ENCODE measurements around the gene VPS72.

The VPS72 gene

DNA sequence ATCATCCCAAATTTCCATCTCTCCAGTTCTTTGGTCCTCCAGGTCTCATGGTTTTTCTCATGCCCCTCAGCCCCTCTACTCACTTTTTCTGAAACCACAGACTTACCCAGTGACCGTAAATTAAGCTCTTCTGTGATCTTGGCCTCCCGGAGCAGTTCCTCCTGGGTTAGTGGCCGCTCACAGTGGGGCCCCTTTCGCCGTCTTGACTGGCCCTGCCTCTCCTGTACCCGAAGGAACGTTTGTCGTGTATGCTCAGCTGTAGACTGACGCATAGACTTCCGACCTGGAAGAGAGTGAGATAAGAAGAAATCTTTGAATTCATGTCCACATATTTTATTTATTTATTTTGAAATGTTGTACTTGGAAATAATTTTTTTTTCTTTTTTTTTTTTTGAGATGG lies 5.8 kb downstream of the VPS72 start:
- no peak for ATAC-seq
- TF ChIP-seq SNAI2 (CRISPR knock-in tag; IDR thresholded peaks at IDR 0.05): no peak
- no peak for TF ChIP-seq ZNF565 (CRISPR knock-in tag; conservative IDR thresholded peaks at IDR 0.05; ENCODE audit: low read depth)
- TF ChIP-seq ZNF8 (CRISPR knock-in tag; IDR thresholded peaks at IDR 0.05): no peak
- TF ChIP-seq, protein P1, sequence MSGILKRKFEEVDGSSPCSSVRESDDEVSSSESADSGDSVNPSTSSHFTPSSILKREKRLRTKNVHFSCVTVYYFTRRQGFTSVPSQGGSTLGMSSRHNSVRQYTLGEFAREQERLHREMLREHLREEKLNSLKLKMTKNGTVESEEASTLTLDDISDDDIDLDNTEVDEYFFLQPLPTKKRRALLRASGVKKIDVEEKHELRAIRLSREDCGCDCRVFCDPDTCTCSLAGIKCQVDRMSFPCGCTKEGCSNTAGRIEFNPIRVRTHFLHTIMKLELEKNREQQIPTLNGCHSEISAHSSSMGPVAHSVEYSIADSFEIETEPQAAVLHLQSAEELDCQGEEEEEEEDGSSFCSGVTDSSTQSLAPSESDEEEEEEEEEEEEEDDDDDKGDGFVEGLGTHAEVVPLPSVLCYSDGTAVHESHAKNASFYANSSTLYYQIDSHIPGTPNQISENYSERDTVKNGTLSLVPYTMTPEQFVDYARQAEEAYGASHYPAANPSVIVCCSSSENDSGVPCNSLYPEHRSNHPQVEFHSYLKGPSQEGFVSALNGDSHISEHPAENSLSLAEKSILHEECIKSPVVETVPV (CRISPR knock-in tag; IDR thresholded peaks at IDR 0.05): no peak
- no peak for TF ChIP-seq ZC3H10 (CRISPR knock-in tag; IDR thresholded peaks at IDR 0.05)
- TF ChIP-seq BACH2 (CRISPR knock-in tag; IDR thresholded peaks at IDR 0.05; ENCODE audit: borderline replicate concordance): no peak
- TF ChIP-seq GLIS3 (CRISPR knock-in tag; IDR thresholded peaks at IDR 0.05): no peak
- no peak for TF ChIP-seq CREB5 (CRISPR knock-in tag; IDR thresholded peaks at IDR 0.05; ENCODE audit: low read depth)
- TF ChIP-seq ESRRG (CRISPR knock-in tag; IDR thresholded peaks at IDR 0.05): no peak
- TF ChIP-seq ZNF70 (CRISPR knock-in tag; IDR thresholded peaks at IDR 0.05): no peak
- no peak for TF ChIP-seq TOX (CRISPR knock-in tag; IDR thresholded peaks at IDR 0.05; ENCODE audit: borderline replicate concordance)
- no peak for TF ChIP-seq OSR1 (CRISPR knock-in tag; IDR thresholded peaks at IDR 0.05)
- TF ChIP-seq PPARA (CRISPR knock-in tag; IDR thresholded peaks at IDR 0.05; ENCODE audit: borderline replicate concordance): no peak
- TF ChIP-seq, protein P2, sequence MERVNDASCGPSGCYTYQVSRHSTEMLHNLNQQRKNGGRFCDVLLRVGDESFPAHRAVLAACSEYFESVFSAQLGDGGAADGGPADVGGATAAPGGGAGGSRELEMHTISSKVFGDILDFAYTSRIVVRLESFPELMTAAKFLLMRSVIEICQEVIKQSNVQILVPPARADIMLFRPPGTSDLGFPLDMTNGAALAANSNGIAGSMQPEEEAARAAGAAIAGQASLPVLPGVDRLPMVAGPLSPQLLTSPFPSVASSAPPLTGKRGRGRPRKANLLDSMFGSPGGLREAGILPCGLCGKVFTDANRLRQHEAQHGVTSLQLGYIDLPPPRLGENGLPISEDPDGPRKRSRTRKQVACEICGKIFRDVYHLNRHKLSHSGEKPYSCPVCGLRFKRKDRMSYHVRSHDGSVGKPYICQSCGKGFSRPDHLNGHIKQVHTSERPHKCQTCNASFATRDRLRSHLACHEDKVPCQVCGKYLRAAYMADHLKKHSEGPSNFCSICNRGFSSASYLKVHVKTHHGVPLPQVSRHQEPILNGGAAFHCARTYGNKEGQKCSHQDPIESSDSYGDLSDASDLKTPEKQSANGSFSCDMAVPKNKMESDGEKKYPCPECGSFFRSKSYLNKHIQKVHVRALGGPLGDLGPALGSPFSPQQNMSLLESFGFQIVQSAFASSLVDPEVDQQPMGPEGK (CRISPR knock-in tag; IDR thresholded peaks at IDR 0.05; ENCODE audit: borderline replicate concordance): no peak
- TF ChIP-seq ZFP3 (CRISPR knock-in tag; IDR thresholded peaks at IDR 0.05): no peak
- TF ChIP-seq ISL1 (CRISPR knock-in tag; IDR thresholded peaks at IDR 0.05): no peak
- TF ChIP-seq RARB (CRISPR knock-in tag; IDR thresholded peaks at IDR 0.05): no peak
- no peak for TF ChIP-seq ZFP30 (CRISPR knock-in tag; IDR thresholded peaks at IDR 0.05)

DNA sequence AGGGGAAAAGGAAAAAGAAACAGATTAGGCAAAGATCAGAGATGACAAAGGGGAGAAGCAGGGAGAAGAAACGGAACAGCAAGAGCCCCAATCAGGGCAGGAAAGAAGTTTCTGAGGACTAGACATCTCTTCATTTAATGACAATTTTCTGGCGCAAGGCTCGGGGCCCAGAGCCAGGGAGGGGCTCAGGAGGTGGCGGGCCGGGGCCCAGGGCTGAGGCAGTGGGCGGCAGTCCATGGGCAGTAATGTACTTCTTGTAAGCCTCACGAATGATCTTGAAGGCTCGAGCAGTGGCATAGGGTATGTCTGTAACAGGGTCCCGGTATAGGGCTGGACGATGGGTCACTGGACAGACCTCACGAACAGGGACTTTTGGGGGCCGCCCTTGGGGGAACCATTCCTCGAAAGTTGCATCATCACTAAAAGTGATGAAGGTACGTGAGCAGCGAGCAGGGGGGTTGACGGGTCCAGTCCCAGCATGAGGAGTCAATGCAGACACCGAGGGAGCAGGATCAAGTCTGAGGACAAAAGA lies 13.4 kb downstream of the VPS72 start:
- TF ChIP-seq BACH2 (CRISPR knock-in tag; IDR thresholded peaks at IDR 0.05; ENCODE audit: borderline replicate concordance): no peak
- TF ChIP-seq ESRRG (CRISPR knock-in tag; IDR thresholded peaks at IDR 0.05): no peak
- TF ChIP-seq ZNF565 (CRISPR knock-in tag; conservative IDR thresholded peaks at IDR 0.05; ENCODE audit: low read depth): no peak
- TF ChIP-seq ZC3H10 (CRISPR knock-in tag; IDR thresholded peaks at IDR 0.05): no peak
- TF ChIP-seq CSDC2 (CRISPR knock-in tag; IDR thresholded peaks at IDR 0.05): no peak
- no peak for TF ChIP-seq TOX (CRISPR knock-in tag; IDR thresholded peaks at IDR 0.05; ENCODE audit: borderline replicate concordance)
- no peak for TF ChIP-seq ZNF70 (CRISPR knock-in tag; IDR thresholded peaks at IDR 0.05)
- no peak for TF ChIP-seq SNAI2 (CRISPR knock-in tag; IDR thresholded peaks at IDR 0.05)
- no peak for TF ChIP-seq ARNTL (CRISPR knock-in tag; IDR thresholded peaks at IDR 0.05; ENCODE audit: borderline replicate concordance, low read depth)
- TF ChIP-seq OSR1 (CRISPR knock-in tag; IDR thresholded peaks at IDR 0.05): no peak
- no peak for ATAC-seq

DNA sequence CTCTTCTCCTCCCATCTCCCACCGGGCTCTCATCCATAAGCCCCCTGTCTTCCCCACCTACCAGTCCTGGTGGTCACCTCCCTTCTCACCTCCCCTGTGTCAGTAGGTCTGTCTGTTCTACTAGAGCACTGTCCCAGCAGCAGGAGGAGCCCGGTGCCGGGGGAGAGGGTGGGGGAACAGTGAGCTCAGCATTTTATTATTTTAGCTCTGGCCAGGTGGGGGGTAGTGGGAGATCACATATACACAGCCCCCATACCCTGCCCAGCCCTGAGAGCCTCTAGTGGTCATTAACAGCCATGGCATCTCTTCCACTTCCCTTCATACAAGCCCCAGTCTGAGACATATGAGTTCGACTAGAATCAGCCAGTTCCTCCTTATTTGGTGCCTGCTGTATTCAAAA lies 14.1 kb downstream of the VPS72 start, which contains the start of gene TMOD4:
Gene TMOD4, minus strand, starts transcription at position 119 of the 400 bp plus-strand sequence. CDS start 1,106 bp downstream, outside the sequence.
- no peak for TF ChIP-seq ZFP3 (CRISPR knock-in tag; IDR thresholded peaks at IDR 0.05)
- TF ChIP-seq ZNF70 (CRISPR knock-in tag; IDR thresholded peaks at IDR 0.05): no peak
- TF ChIP-seq OSR1 (CRISPR knock-in tag; IDR thresholded peaks at IDR 0.05): no peak
- TF ChIP-seq ZC3H10 (CRISPR knock-in tag; IDR thresholded peaks at IDR 0.05): no peak
- peak; percentile 87 for ATAC-seq

GRCh38 chr1:151175041-151175741 lies 14.8 kb downstream of the VPS72 start:
- no peak for TF ChIP-seq SNAI2 (CRISPR knock-in tag; IDR thresholded peaks at IDR 0.05)
- no peak for TF ChIP-seq ESRRG (CRISPR knock-in tag; IDR thresholded peaks at IDR 0.05)
- no peak for TF ChIP-seq ZFP3 (CRISPR knock-in tag; IDR thresholded peaks at IDR 0.05)
- no peak for TF ChIP-seq ARNTL (CRISPR knock-in tag; IDR thresholded peaks at IDR 0.05; ENCODE audit: borderline replicate concordance, low read depth)
- TF ChIP-seq ZNF70 (CRISPR knock-in tag; IDR thresholded peaks at IDR 0.05): no peak
- ATAC-seq: no peak

DNA sequence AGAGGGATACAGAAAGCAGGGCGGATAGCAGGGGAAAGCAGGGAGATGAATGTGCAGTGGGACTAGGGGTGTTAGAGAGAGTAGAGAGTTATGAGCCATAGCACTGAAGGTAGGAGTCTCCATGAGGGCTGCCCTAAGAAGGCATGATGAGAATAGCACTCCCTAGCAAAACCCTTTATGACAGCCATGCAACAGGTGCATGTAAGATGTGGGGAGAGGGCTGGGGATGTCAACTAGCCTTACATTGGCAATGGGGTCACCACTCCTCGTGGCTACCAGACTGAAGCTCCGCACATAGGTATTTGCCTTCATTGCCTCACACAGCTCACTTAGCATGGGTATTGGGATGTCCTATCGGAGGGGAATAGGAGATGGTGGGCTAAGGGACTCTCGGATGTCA lies 18.8 kb downstream of the VPS72 start:
- ATAC-seq: no peak
- no peak for TF ChIP-seq POU6F1 (CRISPR knock-in tag; IDR thresholded peaks at IDR 0.05; ENCODE audit: borderline replicate concordance, low read depth)
- no peak for TF ChIP-seq ZNF70 (CRISPR knock-in tag; IDR thresholded peaks at IDR 0.05)
